NCI-H345 treated with DMSO at 0.1 percent for 48 hours (cell line): Measurements from ENCODE around the gene SRR.
A peak's percentile ranks its signal among the peaks of the same experiment; 100 is the strongest.
"Not testable (repeated sequence)": the region's sequence is repeated elsewhere in the genome, so short reads cannot be mapped to it uniquely, and the experiment has no call there.

Source experiments
- DNase-seq: peaks from one replicate; lab custom pipeline; 2025; ENCODE audit not compliant: unreplicated experiment; lab: John Stamatoyannopoulos, UW

SRR gene

GRCh38 chr17:2303204-2304188 is at the start of gene SRR, which contains the start of gene SMG6:
Gene SRR, plus strand, starts transcription at chr17:2303950. Its CDS starts 11,611 bp downstream, at chr17:2315561.
Gene SMG6, minus strand, starts transcription at chr17:2303785. Its CDS starts 65 bp downstream, at chr17:2303720.
- peak; percentile 41 for DNase-seq

- not testable (repeated sequence) for DNase-seq
Measured at GRCh38 chr17:2258830-2259229, 44.9 kb upstream of the SRR start.

- DNase-seq: no peak
Measured at GRCh38 chr17:2259769-2260536, 43.8 kb upstream of the SRR start.

GRCh38 chr17:2262135-2262587 is 41.6 kb upstream of the SRR start:
- no peak for DNase-seq

- DNase-seq: no peak
Measured at GRCh38 chr17:2263183-2264066, 40.3 kb upstream of the SRR start.

GRCh38 chr17:2264067-2264860 is 39.5 kb upstream of the SRR start:
- DNase-seq: no peak

- not testable (repeated sequence) for DNase-seq
Measured at GRCh38 chr17:2265166-2265565, 38.6 kb upstream of the SRR start.

GRCh38 chr17:2266045-2266864 is 37.5 kb upstream of the SRR start:
- DNase-seq: no peak

- no peak for DNase-seq
Measured at GRCh38 chr17:2266865-2267228, 36.9 kb upstream of the SRR start.

- no peak for DNase-seq
Measured at GRCh38 chr17:2267354-2267753, 36.4 kb upstream of the SRR start.

GRCh38 chr17:2271985-2272702 is 31.6 kb upstream of the SRR start:
- DNase-seq: no peak

- no peak for DNase-seq
Measured at GRCh38 chr17:2274414-2274813, 29.3 kb upstream of the SRR start.

- no peak for DNase-seq
Measured at GRCh38 chr17:2275722-2276121, 28.0 kb upstream of the SRR start.

GRCh38 chr17:2277429-2278170 is 26.1 kb upstream of the SRR start:
- DNase-seq: no peak

- DNase-seq: no peak
Measured at GRCh38 chr17:2279707-2280106, 24.0 kb upstream of the SRR start.

- DNase-seq: no peak
Measured at GRCh38 chr17:2282297-2282873, 21.4 kb upstream of the SRR start.

- DNase-seq: no peak
Measured at GRCh38 chr17:2283302-2283701, 20.4 kb upstream of the SRR start.
